PC-9 (cell line): ENCODE measurements around the gene DAAM1.

Experiments used
- CTCF ChIP-seq: fragments of 200-600 bp; sonication (generic); conservative IDR thresholded peaks from 2 replicates; pipeline ENCODE4 v1.6.1; 2017; ENCODE audit warnings: mixed run types, antibody characterized with exemption, mild to moderate bottlenecking, moderate library complexity
- EZH2 ChIP-seq: fragments of 200-600 bp; sonication (generic); IDR thresholded peaks from 2 replicates; pipeline ENCODE4 v1.8.0; 2017; ENCODE audit warnings: antibody characterized with exemption, low read depth

- TF ChIP-seq CTCF = no peak
- no peak for TF ChIP-seq EZH2
Observed at GRCh38 chr14:59362513-59362912, 174.0 kb downstream of the DAAM1 start.
